Adrenal gland (tissue), 19 donors: ENCODE measurements around the gene BAMBI. TPM values are rescaled to one million over a fixed set of nuclear protein-coding genes. Genes with fewer than 3 reads are reported as not detected.

ENCODE experiments used
- DNase-seq, 7 donors: peaks; one replicate each; pipeline ENCODE4 v3.0.0-alpha.2; 2019 to 2020
- H3K27ac ChIP-seq, 5 donors: fragments of 200-600 bp; sonication (generic) in 4 of 5; 1 replicate in 3 of 5; 2 replicates in 2 of 5; pipeline versions ENCODE4 v1.5.1 to v1.8.0; 2016 to 2020; ENCODE audit warnings: mild to moderate bottlenecking in 1 of 5
- H3K27me3 ChIP-seq: fragments of 200-600 bp; 2 replicates; pipeline ENCODE4 v1.8.0; 2021
- H3K36me3 ChIP-seq, 2 donors: fragments of 200-600 bp; replicated peaks in 1 of 2; 1 replicate in 1 of 2; 2 replicates in 1 of 2; pipeline versions ENCODE4 v1.5.1 to v1.8.0; 2018 to 2022
- H3K4me1 ChIP-seq, 2 donors: fragments of 200-600 bp; replicated peaks in 1 of 2; 1 replicate in 1 of 2; 2 replicates in 1 of 2; pipeline versions ENCODE4 v1.5.1 to v1.8.0; 2018 to 2021
- H3K4me3 ChIP-seq, 4 donors: fragments of 200-600 bp; sonication (generic) in 3 of 4; one replicate each; pipeline ENCODE4 v1.5.1; 2016 to 2018
- H3K9me3 ChIP-seq, 3 donors: fragments of 200-600 bp; sonication (generic) in 1 of 3; replicated peaks in 1 of 3; 1 replicate in 2 of 3; 2 replicates in 1 of 3; pipeline versions ENCODE4 v1.5.1 to v1.8.0; 2016 to 2021
- CTCF ChIP-seq, 6 experiments: fragments of 450-650 bp in 4 of 6; fragments of 200-600 bp in 2 of 6; sonication (generic) in 1 of 6; IDR thresholded peaks; 1 replicate in 5 of 6; 2 replicates in 1 of 6; pipeline versions ENCODE4 v1.5.1 to v1.8.0; 2016 to 2021; ENCODE audit warnings: antibody characterized with exemption in 6 of 6, mild to moderate bottlenecking in 2 of 6, moderate library complexity in 1 of 6
- POLR2A ChIP-seq, 2 donors: fragments of 450-650 bp; IDR thresholded peaks; one replicate each; pipeline ENCODE4 v1.6.1; 2017; ENCODE audit warnings: antibody characterized with exemption in 2 of 2, mild to moderate bottlenecking in 2 of 2, moderate library complexity in 1 of 2
- WGBS, 4 donors: extraction: QIAGEN DNeasy Blood & Tissue Kit in 2 of 4; methylation state at CpG; one replicate each; pipeline versions ENCODE4 v1.1.5 to v1.1.7; 2013 to 2017; 5-methylcytosine and 5-hydroxymethylcytosine counted together
- intact Hi-C, 2 donors: fragments of 100-400 bp; cut with DNase I; formaldehyde crosslinking; loops; one replicate each; pipeline versions ENCODE4 v1.14.1 to v1.15.0; 2022 to 2023
- long read RNA-seq, 10 donors: library from polyadenylated mRNA in 3 of 10; unstranded in 2 of 10; stranded (forward) in 1 of 10; transcript quantifications; one replicate each; pipeline ENCODE4 v2.0.0 and lab custom pipeline, GENCODE V29; 2021 to 2026
- polyA plus RNA-seq, 3 donors: library from polyadenylated mRNA; stranded (reverse); fragments of 200-250 nt in 2 of 3; fragments of 350-450 nt in 1 of 3; fragmentation: Illumina TruSeq in 1 of 3; extraction: RNeasy Lipid Tissue Mini Kit (QIAGEN cat#74804) in 1 of 3; gene quantifications; one replicate each; pipeline ENCODE4 v1.2.3, GENCODE V29; 2013 to 2014
- total RNA-seq, 9 donors: library from RNA; depleted of rRNA in 4 of 9; stranded (reverse); fragments of >200 nt in 4 of 9; fragments of 120-200 nt in 1 of 9; fragmentation: NEBNext Ultra II Directional in 1 of 9; extraction: Animal tissue kit (Norgen Biotek cat#: 25700) in 1 of 9; gene quantifications; one replicate each; pipeline versions ENCODE4 v1.1.0 to v1.2.4, GENCODE V29; 2013 to 2023
- donor health status: healthy with polysubstance abuse.
- donor health status: Bipolar disorder and iron deficiency.
- donor health status: DM: yes; HTN: yes; CAD: no.
- donor health status: DM: no; HTN: no; CAD: no.
- donor health status: DM: no; HTN: no; CAD: no.
- donor health status: DM: yes; HTN: yes; CAD: no.

The BAMBI gene
- total RNA-seq (100 to 1,000 TPM in 3 of 9 donors, 10 to 100 TPM in 6; 19.5 to 114 (median 86.6) TPM), polyA plus RNA-seq (10 to 100 TPM; 21.0 to 41.6 (median 21.2) TPM)
- long read RNA-seq, donor 1, transcript BAMBI-201 (3 exons, 1,877 nt): major isoform, 50 of 58 reads
- long read RNA-seq, donor 1, partial matches to known transcripts: 5 of 58 reads
- long read RNA-seq, donor 1, other reads (novel, unspliced or antisense): 0 of 58 reads
- long read RNA-seq, donor 2, transcript BAMBI-201 (3 exons, 1,877 nt): major isoform, 22 of 42 reads
- long read RNA-seq, donor 2, partial matches to known transcripts: 17 of 42 reads
- long read RNA-seq, donor 2, other reads (novel, unspliced or antisense): 0 of 42 reads
- long read RNA-seq, donor 3, transcript BAMBI-201 (3 exons, 1,877 nt): major isoform, 62 of 68 reads
- long read RNA-seq, donor 3, partial matches to known transcripts: 6 of 68 reads
- long read RNA-seq, donor 3, other reads (novel, unspliced or antisense): 0 of 68 reads
- long read RNA-seq, donor 4, partial matches to known transcripts: 1 of 3 reads
- long read RNA-seq, donor 4, other reads (novel, unspliced or antisense): 0 of 3 reads
- long read RNA-seq, donor 5, transcript BAMBI-201 (3 exons, 1,877 nt): major isoform, 282 of 288 reads
- long read RNA-seq, donor 5, partial matches to known transcripts: 0 of 288 reads
- long read RNA-seq, donor 5, other reads (novel, unspliced or antisense): 5 of 288 reads
- long read RNA-seq, donor 6, partial matches to known transcripts: 2 of 5 reads
- long read RNA-seq, donor 6, other reads (novel, unspliced or antisense): 3 of 5 reads
- long read RNA-seq, donor 7, transcript BAMBI-201 (3 exons, 1,877 nt): major isoform, 27 of 31 reads
- long read RNA-seq, donor 7, partial matches to known transcripts: 0 of 31 reads
- long read RNA-seq, donor 7, other reads (novel, unspliced or antisense): 0 of 31 reads
- long read RNA-seq, donor 8, transcript BAMBI-201 (3 exons, 1,877 nt): major isoform, 57 of 60 reads
- long read RNA-seq, donor 8, partial matches to known transcripts: 0 of 60 reads
- long read RNA-seq, donor 8, other reads (novel, unspliced or antisense): 0 of 60 reads
- long read RNA-seq, donor 9, transcript BAMBI-201 (3 exons, 1,877 nt): major isoform, 34 of 42 reads
- long read RNA-seq, donor 9, partial matches to known transcripts: 5 of 42 reads
- long read RNA-seq, donor 9, other reads (novel, unspliced or antisense): 0 of 42 reads
- long read RNA-seq, donor 10, transcript BAMBI-201 (3 exons, 1,877 nt): major isoform, 29 of 43 reads
- long read RNA-seq, donor 10, partial matches to known transcripts: 12 of 43 reads
- long read RNA-seq, donor 10, other reads (novel, unspliced or antisense): 0 of 43 reads

GRCh38 chr10:28676968-28677887 is at the start of gene BAMBI:
Gene BAMBI (plus strand): TSS chr10:28677521. CDS start chr10:28677898, 377 bp downstream.
- no peaks in the 10 kb centered on the region for H3K9me3 ChIP-seq
- H3K27me3 ChIP-seq: no peaks in the 10 kb centered on the region
- peak within 1 kb of the TSS; percentile 44 to 94 (median 71) for H3K4me3 ChIP-seq
- peak; percentile 87 to 99 for TF ChIP-seq POLR2A (IDR thresholded peaks at IDR 0.05)
- peak; percentile 12 to 85 (median 58) for TF ChIP-seq CTCF (IDR thresholded peaks at IDR 0.05)
- WGBS, 4 donors: 0% methylated on average over 3 to 120 of the region's 120 CpGs
- H3K36me3 ChIP-seq: peaks cover 0 to 5% of the 10 kb centered on the region in 2 donors
- intact Hi-C loops: loop anchor here in 1 of 2 donors (5.0 kb wide), 1 partner anchor 310 kb away; no protein-coding TSS in a partner anchor
- DNase-seq: peak; percentile 90 to 95 (median 92)
- peaks cover 0 to 27% of the 10 kb centered on the region in 2 donors for H3K4me1 ChIP-seq
- H3K27ac ChIP-seq: peak within 1 kb of the TSS in 4 of 5 donors; percentile 63 to 79 (median 72)

- intact Hi-C loops: loop anchor here in 1 of 2 donors (5.0 to 10.0 kb wide), 2 partner anchors 194 to 674 kb away; no protein-coding TSS in a partner anchor
- 20 to 28% (median 23%) methylated on average over 13 to 15 of the region's 15 CpGs for WGBS, 4 donors
- DNase-seq: peak; percentile 76 to 91 (median 85)
These were observed 49.0 kb upstream of the BAMBI start for GRCh38 chr10:28628184-28628893.

More at GRCh38 chr10:28628184-28628893, 49.0 kb upstream of the BAMBI start:
- Histone ChIP-seq H3K4me3 (no peak overlapping the region), H3K4me1 (no peaks in the 10 kb centered on the region), H3K9me3 (no peaks in the 10 kb centered on the region), H3K36me3 (no peaks in the 10 kb centered on the region), H3K27ac (no peak overlapping the region), H3K27me3 (no peaks in the 10 kb centered on the region)
- TF ChIP-seq POLR2A (IDR thresholded peaks at IDR 0.05): no peak
- peak; percentile 76 to 89 (median 86) for TF ChIP-seq CTCF (IDR thresholded peaks at IDR 0.05)
